Stimulated activated naive CD8-positive, alpha-beta T cell treated with anti-CD3 and anti-CD28 coated beads, Interleukin-15, Interleukin-2, amounts not matched to agents 100 U/mL and 50 U/mL, for 24 hours (primary cell): ENCODE results near the gene HLCS.

Experiments used
- ATAC-seq: fragments of 150-1000 bp; cut with Tn5 transposase; one replicate; pipeline ENCODE4 v1.10.0; 2021
- DNase-seq: peaks from one replicate; pipeline ENCODE4 v3.0.0; 2021

HLCS gene

GRCh38 chr21:36744190-36744559, 222.3 kb downstream of the HLCS start:
- no peak for DNase-seq
- no peak for ATAC-seq

- DNase-seq (no peak), ATAC-seq (no peak)
Measured at GRCh38 chr21:36743446-36743845, 223.0 kb downstream of the HLCS start.

GRCh38 chr21:36743008-36743407, 223.5 kb downstream of the HLCS start:
- DNase-seq (no peak), ATAC-seq (no peak)

GRCh38 chr21:36741506-36741905, 225.0 kb downstream of the HLCS start:
- DNase-seq: no peak
- ATAC-seq: no peak

- DNase-seq (no peak), ATAC-seq (no peak)
Measured at GRCh38 chr21:36738489-36739126, 227.9 kb downstream of the HLCS start.

- DNase-seq: no peak
Measured at GRCh38 chr21:36735724-36736320, 230.6 kb downstream of the HLCS start.

GRCh38 chr21:36735201-36735515, 231.3 kb downstream of the HLCS start:
- DNase-seq (no peak), ATAC-seq (no peak)

More at GRCh38 chr21:36735724-36736320, 230.6 kb downstream of the HLCS start:
- ATAC-seq: no peak

GRCh38 chr21:36734367-36735200, 231.9 kb downstream of the HLCS start:
- no peak for DNase-seq
- no peak for ATAC-seq

- ATAC-seq: no peak
Measured at GRCh38 chr21:36733857-36734256, 232.6 kb downstream of the HLCS start.

GRCh38 chr21:36732761-36733160, 233.7 kb downstream of the HLCS start:
- DNase-seq (no peak), ATAC-seq (no peak)

More at GRCh38 chr21:36733857-36734256, 232.6 kb downstream of the HLCS start:
- no peak for DNase-seq

- ATAC-seq (no peak), DNase-seq (no peak)
Measured at GRCh38 chr21:36732217-36732616, 234.3 kb downstream of the HLCS start.

- no peak for ATAC-seq
- no peak for DNase-seq
Measured at GRCh38 chr21:36730291-36731281, 235.9 kb downstream of the HLCS start.

- ATAC-seq (no peak), DNase-seq (no peak)
Measured at GRCh38 chr21:36729310-36729970, 237.0 kb downstream of the HLCS start.

- ATAC-seq (no peak), DNase-seq (no peak)
Measured at GRCh38 chr21:36728371-36729111, 237.9 kb downstream of the HLCS start.

GRCh38 chr21:36727866-36728265, 238.6 kb downstream of the HLCS start:
- DNase-seq: no peak

GRCh38 chr21:36725793-36726386, 240.6 kb downstream of the HLCS start:
- DNase-seq: no peak
- no peak for ATAC-seq

More at GRCh38 chr21:36727866-36728265, 238.6 kb downstream of the HLCS start:
- no peak for ATAC-seq

GRCh38 chr21:36724660-36725059, 241.8 kb downstream of the HLCS start:
- DNase-seq (no peak), ATAC-seq (no peak)

GRCh38 chr21:36723371-36723881, 243.0 kb downstream of the HLCS start:
- no peak for ATAC-seq
- no peak for DNase-seq

GRCh38 chr21:36722370-36723368, 243.8 kb downstream of the HLCS start:
- no peak for ATAC-seq
- DNase-seq: no peak
